SK-N-SH treated with all-trans-retinoic acid at 6 μM for 48 hours (cell line): Measurements from ENCODE around the gene PKP4.

Source experiments
- GLIS3 ChIP-seq: fragments of 250-450 bp; sonication (Bioruptor Pico); IDR thresholded peaks from 2 replicates; pipeline ENCODE4 v1.5.0; 2020; ENCODE audit warnings: mild to moderate bottlenecking, moderate library complexity
- ISL1 ChIP-seq: fragments of 250-450 bp; sonication (Bioruptor Pico); IDR thresholded peaks from 2 replicates; pipeline ENCODE4 v2.1.2; 2022; ENCODE audit warnings: mild to moderate bottlenecking, moderate library complexity
- RARB ChIP-seq: fragments of 250-450 bp; sonication (Bioruptor Pico); IDR thresholded peaks from 2 replicates; pipeline ENCODE4 v1.8.0; 2021; ENCODE audit warnings: mild to moderate bottlenecking, moderate library complexity
- ZFP30 ChIP-seq: fragments of 450-650 bp; formaldehyde crosslinking; IDR thresholded peaks from 2 replicates; pipeline ENCODE4 v1.5.0; 2022; ENCODE audit warnings: mild to moderate bottlenecking, moderate library complexity
- ZNF565 ChIP-seq: fragments of 450-650 bp; formaldehyde crosslinking; conservative IDR thresholded peaks from 2 replicates; pipeline ENCODE4 v1.5.0; 2020; ENCODE audit warnings: low read depth, mild to moderate bottlenecking, moderate library complexity
- ZNF70 ChIP-seq: fragments of 450-650 bp; formaldehyde crosslinking; IDR thresholded peaks from 2 replicates; pipeline ENCODE4 v1.5.0; 2020; ENCODE audit warnings: mild to moderate bottlenecking, moderate library complexity
- TF ChIP-seq, protein P1 (sequence below): fragments of 250-450 bp; sonication (Bioruptor Pico); IDR thresholded peaks from 2 replicates; pipeline ENCODE4 v1.8.0; 2020; ENCODE audit warnings: mild to moderate bottlenecking, moderate library complexity, borderline replicate concordance
- TF ChIP-seq, protein P2 (sequence below): fragments of 250-450 bp; sonication (Bioruptor Pico); IDR thresholded peaks from 2 replicates; pipeline ENCODE4 v1.5.1; 2021; ENCODE audit warnings: mild to moderate bottlenecking, moderate library complexity

DNA sequence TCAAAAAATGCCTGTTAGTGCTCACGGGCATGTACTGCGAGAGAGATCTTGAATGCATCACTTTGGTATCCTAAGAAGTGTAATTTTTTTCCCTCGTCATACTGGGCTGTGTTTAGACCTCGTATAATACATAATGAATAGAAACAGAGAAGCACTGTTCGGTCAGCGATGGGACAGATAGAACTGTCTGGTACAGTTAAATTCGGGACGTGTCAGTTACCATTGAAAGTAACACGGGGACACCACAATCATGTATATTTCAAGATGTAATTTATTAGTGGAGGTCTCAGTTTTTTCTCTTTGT, 1.8 kb downstream of the PKP4 start:
- TF ChIP-seq GLIS3 (CRISPR knock-in tag) (no peak), ZNF70 (CRISPR knock-in tag) (no peak), ZFP30 (CRISPR knock-in tag) (no peak), ZNF565 (no peak), RARB (CRISPR knock-in tag) (no peak), ISL1 (no peak)
- TF ChIP-seq, protein P1, sequence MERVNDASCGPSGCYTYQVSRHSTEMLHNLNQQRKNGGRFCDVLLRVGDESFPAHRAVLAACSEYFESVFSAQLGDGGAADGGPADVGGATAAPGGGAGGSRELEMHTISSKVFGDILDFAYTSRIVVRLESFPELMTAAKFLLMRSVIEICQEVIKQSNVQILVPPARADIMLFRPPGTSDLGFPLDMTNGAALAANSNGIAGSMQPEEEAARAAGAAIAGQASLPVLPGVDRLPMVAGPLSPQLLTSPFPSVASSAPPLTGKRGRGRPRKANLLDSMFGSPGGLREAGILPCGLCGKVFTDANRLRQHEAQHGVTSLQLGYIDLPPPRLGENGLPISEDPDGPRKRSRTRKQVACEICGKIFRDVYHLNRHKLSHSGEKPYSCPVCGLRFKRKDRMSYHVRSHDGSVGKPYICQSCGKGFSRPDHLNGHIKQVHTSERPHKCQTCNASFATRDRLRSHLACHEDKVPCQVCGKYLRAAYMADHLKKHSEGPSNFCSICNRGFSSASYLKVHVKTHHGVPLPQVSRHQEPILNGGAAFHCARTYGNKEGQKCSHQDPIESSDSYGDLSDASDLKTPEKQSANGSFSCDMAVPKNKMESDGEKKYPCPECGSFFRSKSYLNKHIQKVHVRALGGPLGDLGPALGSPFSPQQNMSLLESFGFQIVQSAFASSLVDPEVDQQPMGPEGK (CRISPR knock-in tag) = no peak
- TF ChIP-seq, protein P2, sequence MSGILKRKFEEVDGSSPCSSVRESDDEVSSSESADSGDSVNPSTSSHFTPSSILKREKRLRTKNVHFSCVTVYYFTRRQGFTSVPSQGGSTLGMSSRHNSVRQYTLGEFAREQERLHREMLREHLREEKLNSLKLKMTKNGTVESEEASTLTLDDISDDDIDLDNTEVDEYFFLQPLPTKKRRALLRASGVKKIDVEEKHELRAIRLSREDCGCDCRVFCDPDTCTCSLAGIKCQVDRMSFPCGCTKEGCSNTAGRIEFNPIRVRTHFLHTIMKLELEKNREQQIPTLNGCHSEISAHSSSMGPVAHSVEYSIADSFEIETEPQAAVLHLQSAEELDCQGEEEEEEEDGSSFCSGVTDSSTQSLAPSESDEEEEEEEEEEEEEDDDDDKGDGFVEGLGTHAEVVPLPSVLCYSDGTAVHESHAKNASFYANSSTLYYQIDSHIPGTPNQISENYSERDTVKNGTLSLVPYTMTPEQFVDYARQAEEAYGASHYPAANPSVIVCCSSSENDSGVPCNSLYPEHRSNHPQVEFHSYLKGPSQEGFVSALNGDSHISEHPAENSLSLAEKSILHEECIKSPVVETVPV = no peak
